HG02678 (cell line): ENCODE measurements around the gene CXCL9.
"Not testable (repeated sequence)": the region's sequence is repeated elsewhere in the genome, so short reads cannot be mapped to it uniquely, and the experiment has no call there.

ENCODE experiments used
- ATAC-seq: cut with Tn5 transposase; IDR thresholded peaks from one replicate; pipeline ENCODE4 v1.9.1; 2021; ENCODE audit warnings: mild to moderate bottlenecking, moderate library complexity; ENCODE audit not compliant: unreplicated experiment

CXCL9 gene

GRCh38 chr4:75962072-75962471 is 45.2 kb downstream of the CXCL9 start:
- not testable (repeated sequence) for ATAC-seq

- not testable (repeated sequence) for ATAC-seq
Observed at GRCh38 chr4:75958546-75958945, 48.8 kb downstream of the CXCL9 start.

DNA sequence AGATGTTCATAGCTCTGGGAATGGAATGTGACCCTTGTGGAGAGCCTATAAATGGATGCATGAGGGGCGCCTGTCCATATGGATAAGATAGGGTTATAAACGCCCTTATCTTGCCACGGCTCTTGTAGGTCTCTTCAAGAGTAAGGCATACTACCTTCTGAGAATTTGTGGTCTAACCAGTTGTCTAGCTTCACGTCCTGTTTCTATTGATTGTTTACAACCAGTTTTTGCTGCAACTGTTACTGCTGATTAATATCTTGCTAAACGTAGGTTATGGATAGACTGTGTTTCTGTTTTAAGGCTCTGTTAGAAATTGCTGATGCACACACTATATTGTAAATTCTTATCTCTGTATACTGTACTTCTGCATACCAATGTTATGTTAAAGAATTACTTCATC is 52.5 kb downstream of the CXCL9 start:
- not testable (repeated sequence) for ATAC-seq

DNA sequence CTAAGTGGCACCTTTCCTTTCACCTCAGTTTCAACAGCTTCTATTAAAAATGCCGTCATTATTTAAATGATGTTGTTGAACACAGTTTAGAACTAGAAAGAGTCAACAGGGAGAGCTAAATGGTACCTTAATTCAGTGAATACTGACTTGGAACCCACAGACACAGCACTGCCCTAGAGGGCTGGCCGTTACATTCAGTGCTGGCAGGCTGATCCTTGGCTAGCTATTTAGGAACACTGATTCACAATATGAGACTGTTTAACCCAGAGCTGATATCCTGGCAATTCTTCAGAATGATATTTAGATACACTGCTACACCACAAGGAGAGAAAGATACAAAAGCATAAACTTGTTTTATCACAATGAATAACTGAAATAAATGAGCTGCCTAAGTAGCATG is 53.8 kb downstream of the CXCL9 start:
- ATAC-seq, result no peak
